ENCODE results near the gene RGS14.

RGS14 gene

GRCh38 chr5:177347699-177348098 lies 10.0 kb upstream of the RGS14 start:
- no peak overlapping the region for H3K9ac ChIP-seq (ENCODE audit: low read length)
- H3K27me3 ChIP-seq (ENCODE audit: low read length), result no peaks in the 10 kb centered on the region
- no peak for TF ChIP-seq CTCF (IDR thresholded peaks at IDR 0.05; ENCODE audit: insufficient read depth, low read length, poor library complexity, severe bottlenecking)
- TF ChIP-seq EZH2phosphoT487 (conservative IDR thresholded peaks at IDR 0.05; ENCODE audit: low read length), result no peak
- H3K4me3 ChIP-seq (ENCODE audit: insufficient read depth, low read length, poor library complexity, severe bottlenecking), result no peak overlapping the region
- peaks cover 6% of the 10 kb centered on the region; the same call in 1 of the 2 replicates for H3K36me3 ChIP-seq (ENCODE audit: low read length)
- H3F3A ChIP-seq (ENCODE audit: insufficient read depth), result no peaks in the 10 kb centered on the region
- H3K4me2 ChIP-seq (ENCODE audit: low read depth, low read length, poor library complexity, severe bottlenecking), result no peak overlapping the region
- no peak overlapping the region for H3K27ac ChIP-seq (ENCODE audit: low read depth, low read length)
- no peak overlapping the region for H2AFZ ChIP-seq (ENCODE audit: low read depth, low read length, severe bottlenecking)
- peaks cover 78% of the 10 kb centered on the region for H3K79me2 ChIP-seq (ENCODE audit: insufficient read depth, low read length)
- no peaks in the 10 kb centered on the region; the same call in 1 of the 2 replicates for H4K20me1 ChIP-seq (ENCODE audit: low read depth, low read length)
- no peaks in the 10 kb centered on the region for H3K9me3 ChIP-seq (ENCODE audit: insufficient read depth, low read length)
- no peaks in the 10 kb centered on the region for H3K9me2 ChIP-seq (replicated peaks; ENCODE audit: insufficient read depth, low read length)

DNA sequence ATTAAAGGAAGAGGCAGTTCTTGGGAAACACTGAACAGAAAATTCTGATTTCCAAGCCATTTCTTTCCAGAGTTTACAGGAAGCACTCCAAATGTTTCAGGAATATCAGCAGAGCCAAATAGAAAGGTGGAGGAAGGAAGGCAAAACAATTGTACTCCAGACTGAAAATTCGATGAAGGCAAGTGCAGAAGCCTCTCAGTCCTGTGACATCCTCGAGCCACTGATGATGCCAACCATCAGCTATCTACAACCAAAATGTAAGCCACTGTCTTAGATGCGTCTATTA lies 8.4 kb upstream of the RGS14 start:
- Histone ChIP-seq H3K79me2 (ENCODE audit: insufficient read depth, low read length) (peaks cover 66% of the 10 kb centered on the region), H3K4me3 (ENCODE audit: insufficient read depth, low read length, poor library complexity, severe bottlenecking) (peak overlapping the region; percentile 76), H3K27ac (ENCODE audit: low read depth, low read length) (no peak overlapping the region), H3K4me2 (ENCODE audit: low read depth, low read length, poor library complexity, severe bottlenecking) (peak overlapping the region; percentile 97), H3K9me2 (replicated peaks; ENCODE audit: insufficient read depth, low read length) (no peaks in the 10 kb centered on the region), H3F3A (ENCODE audit: insufficient read depth) (no peaks in the 10 kb centered on the region), H4K20me1 (ENCODE audit: low read depth, low read length) (no peaks in the 10 kb centered on the region; the same call in 1 of the 2 replicates), H3K36me3 (ENCODE audit: low read length) (peaks cover 6% of the 10 kb centered on the region; the same call in 1 of the 2 replicates), H2AFZ (ENCODE audit: low read depth, low read length, severe bottlenecking) (no peak overlapping the region), H3K9ac (ENCODE audit: low read length) (peak overlapping the region; percentile 70; the same call in 1 of the 2 replicates), H3K9me3 (ENCODE audit: insufficient read depth, low read length) (no peaks in the 10 kb centered on the region), H3K27me3 (ENCODE audit: low read length) (no peaks in the 10 kb centered on the region)
- TF ChIP-seq CTCF (IDR thresholded peaks at IDR 0.05; ENCODE audit: insufficient read depth, low read length, poor library complexity, severe bottlenecking) (no peak), EZH2phosphoT487 (conservative IDR thresholded peaks at IDR 0.05; ENCODE audit: low read length) (no peak)

DNA sequence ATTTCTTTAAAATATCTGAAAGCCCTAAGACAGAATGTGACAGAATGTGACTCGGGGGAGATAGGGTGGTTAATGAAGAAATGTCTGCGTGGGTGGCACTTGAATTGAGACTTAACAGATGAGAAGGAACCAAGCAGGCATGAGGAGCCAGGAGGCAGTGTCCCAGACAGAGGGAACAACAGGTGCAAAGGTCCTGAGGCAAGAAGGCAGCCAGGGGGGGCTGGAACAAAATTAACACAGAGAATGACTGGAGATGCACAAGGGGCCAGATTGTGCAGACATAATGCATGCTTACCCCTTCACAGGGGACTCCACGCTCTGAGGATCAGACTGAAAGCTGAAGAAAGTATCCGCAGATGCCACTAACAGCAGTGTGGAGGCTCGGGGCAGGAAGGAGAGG lies 8.0 kb upstream of the RGS14 start:
- Histone ChIP-seq H4K20me1 (ENCODE audit: low read depth, low read length) (no peaks in the 10 kb centered on the region; the same call in 1 of the 2 replicates), H2AFZ (ENCODE audit: low read depth, low read length, severe bottlenecking) (no peak overlapping the region), H3F3A (ENCODE audit: insufficient read depth) (no peaks in the 10 kb centered on the region), H3K27ac (ENCODE audit: low read depth, low read length) (no peak overlapping the region), H3K4me3 (ENCODE audit: insufficient read depth, low read length, poor library complexity, severe bottlenecking) (peak overlapping the region; percentile 76), H3K36me3 (ENCODE audit: low read length) (peaks cover 6% of the 10 kb centered on the region; the same call in 1 of the 2 replicates), H3K9ac (ENCODE audit: low read length) (peak overlapping the region; percentile 70), H3K27me3 (ENCODE audit: low read length) (no peaks in the 10 kb centered on the region), H3K9me2 (replicated peaks; ENCODE audit: insufficient read depth, low read length) (no peaks in the 10 kb centered on the region), H3K79me2 (ENCODE audit: insufficient read depth, low read length) (peaks cover 63% of the 10 kb centered on the region), H3K4me2 (ENCODE audit: low read depth, low read length, poor library complexity, severe bottlenecking) (peak overlapping the region; percentile 97), H3K9me3 (ENCODE audit: insufficient read depth, low read length) (no peaks in the 10 kb centered on the region)
- TF ChIP-seq CTCF (IDR thresholded peaks at IDR 0.05; ENCODE audit: insufficient read depth, low read length, poor library complexity, severe bottlenecking) (no peak), EZH2phosphoT487 (conservative IDR thresholded peaks at IDR 0.05; ENCODE audit: low read length) (no peak)
